NK-92 treated with Interleukin-12 subunit alpha and Interleukin-12 subunit beta, amount 100 ng/mL, for 24 hours (cell line): ENCODE results near the gene RBM33.
"Not testable (repeated sequence)": the region's sequence is repeated elsewhere in the genome, so short reads cannot be mapped to it uniquely, and the experiment has no call there.

Experiments
- DNase-seq: peaks from one replicate; lab custom pipeline; 2025; lab: John Stamatoyannopoulos, UW

Gene RBM33

GRCh38 chr7:155662343-155663043 lies 18.0 kb downstream of the RBM33 start:
- no peak for DNase-seq

- no peak for DNase-seq
Observed at GRCh38 chr7:155663937-155664336, 19.5 kb downstream of the RBM33 start.

GRCh38 chr7:155665079-155665956 lies 20.9 kb downstream of the RBM33 start:
- no peak for DNase-seq

GRCh38 chr7:155665957-155666287 lies 21.5 kb downstream of the RBM33 start:
- DNase-seq, result no peak

GRCh38 chr7:155667241-155667829 lies 22.9 kb downstream of the RBM33 start:
- no peak for DNase-seq

- no peak for DNase-seq
Observed at GRCh38 chr7:155669717-155670505, 25.4 kb downstream of the RBM33 start.

GRCh38 chr7:155670521-155670920 lies 26.1 kb downstream of the RBM33 start:
- no peak for DNase-seq

GRCh38 chr7:155674556-155674955 lies 30.1 kb downstream of the RBM33 start:
- no peak for DNase-seq

GRCh38 chr7:155676052-155676451 lies 31.6 kb downstream of the RBM33 start:
- no peak for DNase-seq

- DNase-seq, result no peak
Observed at GRCh38 chr7:155677688-155678087, 33.2 kb downstream of the RBM33 start.

GRCh38 chr7:155680124-155680523 lies 35.7 kb downstream of the RBM33 start:
- no peak for DNase-seq

GRCh38 chr7:155680864-155681263 lies 36.4 kb downstream of the RBM33 start:
- DNase-seq, result no peak

GRCh38 chr7:155681663-155682062 lies 37.2 kb downstream of the RBM33 start:
- no peak for DNase-seq

- DNase-seq, result no peak
Observed at GRCh38 chr7:155682484-155682883, 38.0 kb downstream of the RBM33 start.

- no peak for DNase-seq
Observed at GRCh38 chr7:155683098-155683497, 38.6 kb downstream of the RBM33 start.

GRCh38 chr7:155683714-155684113 lies 39.3 kb downstream of the RBM33 start:
- DNase-seq, result no peak

GRCh38 chr7:155684543-155684942 lies 40.1 kb downstream of the RBM33 start:
- DNase-seq, result no peak

- DNase-seq, result no peak
Observed at GRCh38 chr7:155685070-155685790, 40.8 kb downstream of the RBM33 start.

- DNase-seq, result no peak
Observed at GRCh38 chr7:155685791-155686160, 41.3 kb downstream of the RBM33 start.

GRCh38 chr7:155686620-155687324 lies 42.3 kb downstream of the RBM33 start:
- not testable (repeated sequence) for DNase-seq

GRCh38 chr7:155688237-155688636 lies 43.8 kb downstream of the RBM33 start:
- DNase-seq, result not testable (repeated sequence)
